ENCODE results near the gene NCR3LG1. TPM values are rescaled to one million over a fixed set of nuclear protein-coding genes. Genes with fewer than 3 reads are reported as not detected.

Gene NCR3LG1
- total RNA-seq, 1 experiment from 2014 or later: 1.3 TPM

DNA sequence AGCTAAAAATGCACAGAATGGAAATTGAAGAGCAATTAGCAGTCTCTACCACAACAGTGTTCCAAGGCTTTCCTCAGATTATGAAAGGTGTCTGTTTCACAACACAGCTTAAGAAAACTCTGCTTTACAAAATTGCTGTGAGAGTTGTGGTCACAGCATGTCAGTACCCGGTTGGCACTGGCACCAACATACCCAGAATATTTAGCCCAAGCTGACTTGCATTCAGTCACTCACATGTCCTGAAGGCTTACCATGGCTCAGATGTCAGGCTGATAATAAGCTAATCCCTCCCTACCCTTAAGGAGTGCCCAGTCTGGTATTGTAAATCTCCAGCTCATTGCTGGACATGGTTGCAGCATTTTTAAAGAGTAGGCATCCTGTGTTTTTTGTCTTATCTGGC lies 14.9 kb downstream of the NCR3LG1 start:
- Histone ChIP-seq H3K36me3 (ENCODE audit: low read depth, low read length) (peaks cover 29% of the 10 kb centered on the region; the same call in 1 of the 2 replicates), H2AFZ (ENCODE audit: low read length) (no peak overlapping the region), H3K9ac (ENCODE audit: low read length) (no peak overlapping the region), H3K4me3 (ENCODE audit: low read length) (no peak overlapping the region), H3K27me3 (ENCODE audit: low read length) (no peaks in the 10 kb centered on the region), H3K27ac (ENCODE audit: low read length) (no peak overlapping the region), H3K9me3 (ENCODE audit: low read length) (peaks cover 22% of the 10 kb centered on the region; the same call in 1 of the 2 replicates), H3K9me2 (replicated peaks; ENCODE audit: low read length) (no peaks in the 10 kb centered on the region), H4K20me1 (ENCODE audit: low read length) (no peaks in the 10 kb centered on the region), H3F3A (ENCODE audit: low read length, unreplicated experiment) (no peaks in the 10 kb centered on the region), H3K79me2 (ENCODE audit: low read length) (no peaks in the 10 kb centered on the region), H3K4me2 (ENCODE audit: low read length) (no peak overlapping the region), H3K4me1 (ENCODE audit: insufficient read depth, low read length) (no peaks in the 10 kb centered on the region)
- TF ChIP-seq, protein P1, sequence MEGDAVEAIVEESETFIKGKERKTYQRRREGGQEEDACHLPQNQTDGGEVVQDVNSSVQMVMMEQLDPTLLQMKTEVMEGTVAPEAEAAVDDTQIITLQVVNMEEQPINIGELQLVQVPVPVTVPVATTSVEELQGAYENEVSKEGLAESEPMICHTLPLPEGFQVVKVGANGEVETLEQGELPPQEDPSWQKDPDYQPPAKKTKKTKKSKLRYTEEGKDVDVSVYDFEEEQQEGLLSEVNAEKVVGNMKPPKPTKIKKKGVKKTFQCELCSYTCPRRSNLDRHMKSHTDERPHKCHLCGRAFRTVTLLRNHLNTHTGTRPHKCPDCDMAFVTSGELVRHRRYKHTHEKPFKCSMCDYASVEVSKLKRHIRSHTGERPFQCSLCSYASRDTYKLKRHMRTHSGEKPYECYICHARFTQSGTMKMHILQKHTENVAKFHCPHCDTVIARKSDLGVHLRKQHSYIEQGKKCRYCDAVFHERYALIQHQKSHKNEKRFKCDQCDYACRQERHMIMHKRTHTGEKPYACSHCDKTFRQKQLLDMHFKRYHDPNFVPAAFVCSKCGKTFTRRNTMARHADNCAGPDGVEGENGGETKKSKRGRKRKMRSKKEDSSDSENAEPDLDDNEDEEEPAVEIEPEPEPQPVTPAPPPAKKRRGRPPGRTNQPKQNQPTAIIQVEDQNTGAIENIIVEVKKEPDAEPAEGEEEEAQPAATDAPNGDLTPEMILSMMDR (conservative IDR thresholded peaks at IDR 0.05; ENCODE audit: low read depth, low read length): no peak
- no peak for TF ChIP-seq EZH2phosphoT487 (IDR thresholded peaks at IDR 0.05; ENCODE audit: borderline replicate concordance, low read length)
- TF ChIP-seq EZH2 (IDR thresholded peaks at IDR 0.05; ENCODE audit: low read length, unreplicated experiment): no peak
- intact Hi-C loops (cut with micrococcal nuclease): no loop called here
- ATAC-seq (no peak), DNase-seq (no peak)
- ChIA-PET POLR2A (ENCODE audit: unreplicated experiment) (no interaction called here), CTCF (no interaction called here)
- BruUV-seq (replicated peaks): no TSS peak

DNA sequence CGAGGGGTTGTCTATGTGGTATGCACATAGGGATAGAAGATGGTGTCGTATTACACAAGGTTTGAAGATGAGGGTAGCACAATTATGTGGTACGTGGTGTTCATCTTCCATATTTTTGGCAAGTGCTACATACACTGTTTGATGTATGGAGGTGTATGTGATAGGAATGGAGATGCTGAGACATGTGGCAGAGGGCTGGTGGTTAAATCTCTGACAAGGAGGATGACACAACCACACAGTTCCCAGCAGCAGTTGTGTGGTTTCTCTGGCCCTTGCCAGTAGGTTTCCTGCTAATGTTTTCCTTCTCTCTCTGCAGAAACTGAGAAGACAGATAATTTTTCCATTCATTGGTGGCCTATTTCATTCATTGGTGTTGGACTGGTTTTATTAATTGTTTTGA lies 17.0 kb downstream of the NCR3LG1 start:
- BruUV-seq (replicated peaks): no TSS peak
- H3K79me2 ChIP-seq (ENCODE audit: low read length): no peaks in the 10 kb centered on the region
- ATAC-seq (no peak), DNase-seq (no peak)
- H3K36me3 ChIP-seq (ENCODE audit: low read depth, low read length): peaks cover 41% of the 10 kb centered on the region; the same call in 1 of the 2 replicates
- H3K4me3 ChIP-seq (ENCODE audit: low read length): no peak overlapping the region
- H3F3A ChIP-seq (ENCODE audit: low read length, unreplicated experiment): no peaks in the 10 kb centered on the region
- H4K20me1 ChIP-seq (ENCODE audit: low read length): no peaks in the 10 kb centered on the region
- intact Hi-C loops (cut with micrococcal nuclease): no loop called here
- no peak for TF ChIP-seq EZH2 (IDR thresholded peaks at IDR 0.05; ENCODE audit: low read length, unreplicated experiment)
- TF ChIP-seq, protein P1 (conservative IDR thresholded peaks at IDR 0.05; ENCODE audit: low read depth, low read length): no peak
- no peak for TF ChIP-seq EZH2phosphoT487 (IDR thresholded peaks at IDR 0.05; ENCODE audit: borderline replicate concordance, low read length)
- POLR2A ChIA-PET (ENCODE audit: unreplicated experiment): no interaction called here
- CTCF ChIA-PET: no interaction called here
- no peaks in the 10 kb centered on the region for H3K9me2 ChIP-seq (replicated peaks; ENCODE audit: low read length)
- H3K4me2 ChIP-seq (ENCODE audit: low read length): no peak overlapping the region
- H3K9me3 ChIP-seq (ENCODE audit: low read length): peaks cover 23% of the 10 kb centered on the region; the same call in 1 of the 2 replicates
- H3K27me3 ChIP-seq (ENCODE audit: low read length): no peaks in the 10 kb centered on the region
- no peaks in the 10 kb centered on the region for H3K4me1 ChIP-seq (ENCODE audit: insufficient read depth, low read length)
- no peak overlapping the region for H2AFZ ChIP-seq (ENCODE audit: low read length)
- no peak overlapping the region for H3K27ac ChIP-seq (ENCODE audit: low read length)
- H3K9ac ChIP-seq (ENCODE audit: low read length): no peak overlapping the region

GRCh38 chr11:17369094-17369493 lies 17.5 kb downstream of the NCR3LG1 start:
- Histone ChIP-seq H3K9me3 (ENCODE audit: low read length) (peaks cover 23% of the 10 kb centered on the region; the same call in 1 of the 2 replicates), H3K27ac (ENCODE audit: low read length) (no peak overlapping the region), H4K20me1 (ENCODE audit: low read length) (no peaks in the 10 kb centered on the region), H3K9ac (ENCODE audit: low read length) (no peak overlapping the region), H3K79me2 (ENCODE audit: low read length) (no peaks in the 10 kb centered on the region), H3K36me3 (ENCODE audit: low read depth, low read length) (peaks cover 41% of the 10 kb centered on the region; the same call in 1 of the 2 replicates), H3K9me2 (replicated peaks; ENCODE audit: low read length) (no peaks in the 10 kb centered on the region), H3K4me2 (ENCODE audit: low read length) (no peak overlapping the region), H3F3A (ENCODE audit: low read length, unreplicated experiment) (no peaks in the 10 kb centered on the region), H3K27me3 (ENCODE audit: low read length) (no peaks in the 10 kb centered on the region), H3K4me3 (ENCODE audit: low read length) (no peak overlapping the region), H2AFZ (ENCODE audit: low read length) (no peak overlapping the region), H3K4me1 (ENCODE audit: insufficient read depth, low read length) (no peaks in the 10 kb centered on the region)
- DNase-seq (no peak), ATAC-seq (no peak)
- intact Hi-C loops (cut with micrococcal nuclease): no loop called here
- CTCF ChIA-PET: no interaction called here
- TF ChIP-seq EZH2 (IDR thresholded peaks at IDR 0.05; ENCODE audit: low read length, unreplicated experiment) (no peak), EZH2phosphoT487 (IDR thresholded peaks at IDR 0.05; ENCODE audit: borderline replicate concordance, low read length) (no peak)
- TF ChIP-seq, protein P1 (conservative IDR thresholded peaks at IDR 0.05; ENCODE audit: low read depth, low read length): no peak
- POLR2A ChIA-PET (ENCODE audit: unreplicated experiment): no interaction called here
- no TSS peak for BruUV-seq (replicated peaks)

Data from PC-3 (cell line).